ENCODE measurements around the gene MRPS2.
"Not testable (repeated sequence)": the region's sequence is repeated elsewhere in the genome, so short reads cannot be mapped to it uniquely, and the experiment has no call there.

MRPS2 gene

DNA sequence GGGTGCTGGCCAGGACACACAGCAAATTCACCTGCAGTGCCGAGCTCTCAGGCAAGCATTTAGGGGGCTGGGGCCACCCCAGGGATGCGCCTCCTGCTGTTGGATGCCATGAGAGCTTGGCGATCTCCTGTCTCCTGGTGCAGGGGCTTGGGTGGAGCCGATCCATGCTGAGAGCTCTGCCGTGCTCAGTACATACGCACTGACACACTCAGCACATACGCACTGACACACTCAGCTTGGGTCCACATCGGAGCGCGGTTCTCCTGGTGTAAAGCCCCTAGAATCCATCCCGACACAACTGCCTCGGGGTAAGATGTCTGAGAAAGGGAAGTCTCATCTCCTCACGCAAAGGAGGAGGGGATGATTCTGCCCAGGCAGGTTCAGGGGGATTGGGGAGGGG is 35.1 kb downstream of the MRPS2 start:
- not testable (repeated sequence) for DNase-seq

DNA sequence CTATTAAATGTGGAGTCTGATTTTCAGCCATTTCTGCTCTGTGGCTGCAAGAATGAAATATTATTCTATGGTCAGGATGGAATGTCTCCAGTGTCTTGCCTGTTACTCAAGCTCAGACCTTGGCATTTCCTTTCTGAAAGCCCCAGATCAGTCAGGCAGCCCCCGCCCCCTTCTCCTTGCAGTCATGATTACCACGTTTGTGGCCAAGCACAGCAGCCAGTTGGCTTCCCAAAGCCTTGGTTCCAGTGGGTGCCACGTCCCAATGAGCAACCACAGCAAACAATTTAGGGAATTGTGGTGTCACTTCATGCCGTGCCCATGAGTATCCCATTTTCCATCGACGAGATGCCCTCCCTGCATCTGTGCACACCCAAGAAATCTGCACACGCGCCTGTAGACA is 35.7 kb downstream of the MRPS2 start:
- no peak for DNase-seq

DNA sequence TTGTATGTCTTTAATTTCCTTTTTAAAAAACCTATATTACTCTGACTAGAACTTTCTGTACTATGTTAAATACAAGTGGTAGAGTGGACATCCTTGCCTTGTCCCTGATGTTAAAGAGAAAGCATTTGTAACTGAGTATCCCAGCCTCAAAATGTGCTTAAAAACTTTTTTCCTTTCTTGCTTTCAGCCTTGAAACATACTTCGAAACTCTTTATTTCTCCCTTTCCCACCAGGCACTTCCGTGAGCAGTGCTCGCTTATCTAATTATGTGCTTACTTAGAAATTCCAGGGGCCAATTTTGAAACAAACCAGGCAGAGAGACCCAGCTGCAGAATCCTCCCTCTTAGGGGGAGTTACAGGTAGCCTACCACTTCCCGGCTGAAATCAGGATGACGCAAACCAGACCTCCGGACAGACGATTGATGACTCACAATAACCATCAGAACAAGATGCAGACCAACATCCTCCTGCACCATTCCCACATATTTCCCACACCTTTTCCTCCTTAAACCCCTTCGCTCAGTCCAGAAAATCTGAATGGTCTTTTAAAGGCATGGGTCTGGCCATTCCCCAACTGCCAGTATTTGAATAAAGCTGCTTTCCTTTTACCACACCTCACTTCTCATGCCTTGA is 42.9 kb downstream of the MRPS2 start:
- DNase-seq: not testable (repeated sequence)

GRCh38 chr9:135544981-135545635 is 44.6 kb downstream of the MRPS2 start:
- DNase-seq: no peak

- not testable (repeated sequence) for DNase-seq
Measured at GRCh38 chr9:135545646-135546176, 45.2 kb downstream of the MRPS2 start, which contains the start of gene OBP2A. TSS of gene OBP2A (plus strand) at chr9:135546126. CDS start at chr9:135546181, 55 bp downstream.

GRCh38 chr9:135546792-135547617 is 46.5 kb downstream of the MRPS2 start:
- DNase-seq: not testable (repeated sequence)

DNA sequence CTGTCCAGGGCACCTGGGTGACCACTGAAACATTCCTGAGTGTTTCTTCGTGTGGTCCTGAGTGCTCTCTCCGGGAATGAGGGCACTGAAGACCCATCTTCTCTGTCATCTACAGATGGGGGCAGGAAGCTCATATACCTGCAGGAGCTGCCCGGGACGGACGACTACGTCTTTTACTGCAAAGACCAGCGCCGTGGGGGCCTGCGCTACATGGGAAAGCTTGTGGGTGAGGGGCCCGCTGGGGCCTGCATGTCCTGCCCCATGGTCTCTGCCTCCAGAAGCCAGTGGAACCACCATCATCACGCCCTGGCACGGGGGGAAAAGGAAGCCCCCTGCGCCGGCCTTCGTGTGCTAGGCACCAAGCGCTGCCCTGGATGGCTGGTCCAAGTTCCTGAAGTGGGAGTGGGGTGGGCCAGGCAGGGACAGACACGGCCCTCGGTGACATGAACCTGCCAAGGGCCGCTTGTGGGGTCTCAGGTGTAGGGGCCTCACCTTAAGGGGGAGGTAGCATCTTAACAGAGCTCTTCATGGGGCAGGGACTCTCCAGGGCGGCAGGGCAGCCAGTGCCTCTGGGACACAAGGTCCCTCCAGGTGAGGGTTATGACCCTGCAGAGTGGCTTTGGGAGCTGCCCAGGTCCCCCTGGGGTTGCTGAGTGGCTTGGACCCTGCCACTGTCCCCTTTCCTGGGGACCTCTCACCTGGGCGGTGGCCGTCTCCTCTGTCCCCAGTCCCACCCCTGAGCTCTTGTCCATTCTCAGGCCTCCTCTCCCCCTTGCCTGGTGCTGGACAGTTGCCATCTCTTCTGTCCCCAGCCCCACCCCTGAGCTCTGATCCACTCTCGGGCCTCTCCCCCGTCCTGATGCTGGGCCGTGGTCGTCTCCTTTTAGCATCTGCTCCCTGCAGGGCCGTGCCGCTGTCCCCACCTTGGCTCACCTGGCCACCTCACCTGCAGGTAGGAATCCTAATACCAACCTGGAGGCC is 47.6 kb downstream of the MRPS2 start:
- DNase-seq: no peak

DNA sequence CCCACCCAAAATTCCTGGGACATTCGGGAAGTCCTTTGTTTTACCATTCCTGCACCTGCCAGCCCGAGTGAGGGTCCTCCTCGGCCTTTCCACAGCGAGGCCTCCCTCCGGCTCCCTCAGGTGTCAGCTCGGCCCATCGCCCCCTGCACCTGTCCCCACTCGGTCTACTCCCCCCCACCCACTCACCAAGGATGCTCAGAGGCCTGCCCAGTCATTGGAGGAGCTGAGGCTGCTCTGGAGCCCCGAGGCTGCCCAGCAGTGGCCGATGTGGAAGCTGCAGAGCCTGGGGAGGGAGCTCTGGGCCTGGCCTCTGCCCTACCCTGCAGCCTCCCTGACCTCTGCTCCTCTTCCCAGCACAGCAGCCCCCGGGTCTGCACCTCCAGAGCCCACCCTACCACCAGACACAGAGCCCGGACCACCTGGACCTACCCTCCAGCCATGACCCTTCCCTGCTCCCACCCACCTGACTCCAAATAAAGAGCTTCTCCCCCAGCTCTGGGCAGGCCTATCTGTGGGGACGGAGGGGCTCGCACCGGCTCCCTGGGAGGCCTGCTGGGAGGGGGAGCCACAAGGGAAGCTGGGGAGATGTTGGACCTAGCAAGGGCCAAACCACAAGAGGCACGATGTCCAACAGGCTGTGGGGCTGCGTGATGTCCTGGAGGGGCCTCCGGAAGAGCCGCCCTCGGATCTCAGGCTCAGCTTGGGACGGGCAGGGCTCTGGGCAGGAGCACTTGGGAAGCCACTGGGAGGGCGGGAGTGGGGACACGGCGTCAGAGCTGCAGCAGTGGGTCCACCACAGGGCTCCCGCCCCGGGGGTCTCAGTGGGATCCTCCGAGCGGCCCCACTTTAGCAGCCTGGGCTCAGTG is 49.2 kb downstream of the MRPS2 start:
- DNase-seq: not testable (repeated sequence)

GRCh38 chr9:135550344-135550918 is 49.9 kb downstream of the MRPS2 start:
- DNase-seq: no peak

DNA sequence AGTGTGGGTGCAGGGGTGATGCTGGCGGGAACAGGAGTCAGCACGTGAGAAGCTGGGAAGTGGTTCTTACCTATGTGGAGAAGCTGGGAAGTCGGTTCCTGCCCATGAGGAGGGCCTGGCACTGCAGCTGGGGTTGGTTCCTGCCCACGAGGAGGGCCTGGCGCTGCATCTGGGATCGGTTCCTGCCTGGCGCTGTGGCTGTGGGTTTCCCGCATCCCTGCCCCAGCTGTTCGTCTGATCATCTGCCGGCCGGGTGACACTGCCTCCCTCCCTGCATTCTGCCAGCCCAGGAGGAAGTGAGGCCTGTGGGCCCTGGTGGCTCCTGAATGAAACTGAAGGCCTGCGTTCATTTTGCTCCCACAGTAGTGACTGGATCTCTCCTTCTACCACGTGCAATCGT is 50.5 kb downstream of the MRPS2 start:
- no peak for DNase-seq

DNA sequence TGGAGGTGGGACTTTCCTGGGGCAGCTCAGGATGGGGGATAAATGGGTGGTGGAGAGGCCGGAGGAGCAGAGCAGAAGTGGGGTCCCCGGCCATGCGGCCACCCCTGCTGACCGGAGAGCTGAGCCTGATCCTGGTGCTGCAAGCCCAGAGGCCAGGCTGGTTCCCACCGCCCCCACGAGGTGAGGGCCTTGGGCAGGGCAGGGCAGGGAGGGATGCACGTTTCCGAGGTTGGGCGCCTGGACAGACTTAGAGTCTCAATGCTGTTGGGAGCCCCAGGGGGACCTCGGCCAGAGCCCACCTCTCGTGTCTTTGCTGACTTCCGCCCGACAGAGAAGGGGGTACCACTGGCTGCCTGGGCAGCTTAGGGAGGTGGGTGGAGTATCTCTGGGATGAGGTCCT is 51.0 kb downstream of the MRPS2 start:
- no peak for DNase-seq

DNA sequence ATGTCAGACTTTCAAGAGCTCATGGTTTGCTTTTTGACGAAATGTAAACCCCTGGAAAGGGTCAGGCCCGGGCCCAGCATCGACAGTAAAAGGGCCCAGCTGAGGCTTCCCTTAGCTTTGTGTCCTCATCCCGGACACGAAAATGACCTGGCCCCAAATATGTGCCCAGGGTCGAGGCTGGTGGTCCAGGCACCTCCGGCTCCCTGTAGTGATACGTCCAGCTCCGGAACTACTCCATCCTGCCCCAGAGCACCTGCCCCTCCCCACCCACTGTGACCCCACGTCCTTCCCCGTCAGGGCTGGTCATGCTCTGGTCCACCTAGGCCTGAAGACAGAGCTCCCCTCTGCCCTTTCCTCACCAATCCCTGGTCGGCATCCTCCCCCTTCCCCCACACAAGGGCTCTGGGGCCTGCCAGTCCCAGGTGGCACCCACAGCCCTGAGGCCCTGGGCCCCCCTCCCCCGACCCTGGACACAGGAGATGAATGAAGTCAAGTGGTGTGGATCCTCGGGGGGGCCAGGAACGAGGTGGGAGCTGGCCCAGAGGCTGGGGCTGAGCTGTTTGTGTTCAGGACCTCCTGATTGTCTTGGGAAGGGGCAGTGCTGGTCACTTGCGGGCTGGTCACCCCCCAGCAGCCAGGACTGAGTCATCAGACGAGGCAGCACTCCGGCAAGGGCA is 51.7 kb downstream of the MRPS2 start:
- DNase-seq: no peak

DNA sequence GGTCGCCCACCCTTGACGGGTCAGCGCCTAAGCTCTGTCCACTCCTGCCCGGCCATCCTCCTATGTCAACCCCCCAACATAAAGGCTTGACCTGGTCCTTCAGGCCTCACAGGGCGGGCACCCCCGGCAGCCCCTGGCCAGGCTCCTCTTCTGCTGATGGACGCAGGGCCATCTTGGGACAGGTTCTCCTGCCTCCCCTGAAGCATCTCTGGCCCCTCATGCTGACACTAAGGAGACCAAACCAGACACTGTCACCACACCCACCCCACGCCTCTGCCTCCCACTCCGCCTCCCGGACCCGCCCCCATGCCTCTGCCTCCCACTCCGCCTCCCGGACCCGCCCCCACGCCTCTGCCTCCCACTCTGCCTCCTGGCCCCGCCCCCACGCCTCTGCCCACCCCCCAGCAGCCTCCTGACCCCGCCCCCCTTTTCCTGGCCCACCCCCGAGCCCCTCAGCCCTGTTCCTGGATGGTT is 52.3 kb downstream of the MRPS2 start:
- no peak for DNase-seq
